ENCODE data around the gene PLEKHM1.

Gene PLEKHM1

GRCh38 chr17:45440161-45440778 is 50.3 kb downstream of the PLEKHM1 start:
- no peak for DNase-seq

GRCh38 chr17:45438931-45439610 is 51.5 kb downstream of the PLEKHM1 start:
- DNase-seq, result no peak

GRCh38 chr17:45437465-45438283 is 52.8 kb downstream of the PLEKHM1 start:
- DNase-seq, result no peak

- DNase-seq, result no peak
Measured at GRCh38 chr17:45436625-45437464, 53.7 kb downstream of the PLEKHM1 start.

- DNase-seq, result no peak
Measured at GRCh38 chr17:45436161-45436560, 54.4 kb downstream of the PLEKHM1 start.

DNA sequence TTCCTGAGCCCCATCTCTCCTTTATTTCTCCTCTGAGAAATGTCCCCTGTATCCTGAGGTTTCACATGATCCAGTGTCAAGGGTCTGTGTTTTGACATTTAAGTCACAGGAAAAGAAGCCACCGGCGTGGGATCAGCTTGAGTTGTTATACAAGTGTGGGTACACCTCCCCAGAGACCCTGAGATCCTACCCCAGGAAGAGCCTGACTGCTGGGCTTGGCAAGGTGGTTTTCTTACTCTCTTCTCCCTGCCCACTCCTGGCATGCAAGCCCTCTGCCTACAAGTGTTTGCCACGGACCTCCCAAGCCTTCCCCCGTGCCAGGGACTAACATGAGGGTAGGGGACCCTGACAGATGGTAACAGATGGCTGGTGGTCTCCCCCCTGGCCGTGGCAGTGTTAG is 55.0 kb downstream of the PLEKHM1 start:
- no peak for DNase-seq

GRCh38 chr17:45433159-45433535 is 57.4 kb downstream of the PLEKHM1 start:
- no peak for DNase-seq

- DNase-seq, result no peak
Measured at GRCh38 chr17:45432405-45433158, 57.9 kb downstream of the PLEKHM1 start, which contains the start of gene ARHGAP27. ARHGAP27 (minus strand) TSS chr17:45432870; CDS start chr17:45430279, 2,591 bp downstream.

DNA sequence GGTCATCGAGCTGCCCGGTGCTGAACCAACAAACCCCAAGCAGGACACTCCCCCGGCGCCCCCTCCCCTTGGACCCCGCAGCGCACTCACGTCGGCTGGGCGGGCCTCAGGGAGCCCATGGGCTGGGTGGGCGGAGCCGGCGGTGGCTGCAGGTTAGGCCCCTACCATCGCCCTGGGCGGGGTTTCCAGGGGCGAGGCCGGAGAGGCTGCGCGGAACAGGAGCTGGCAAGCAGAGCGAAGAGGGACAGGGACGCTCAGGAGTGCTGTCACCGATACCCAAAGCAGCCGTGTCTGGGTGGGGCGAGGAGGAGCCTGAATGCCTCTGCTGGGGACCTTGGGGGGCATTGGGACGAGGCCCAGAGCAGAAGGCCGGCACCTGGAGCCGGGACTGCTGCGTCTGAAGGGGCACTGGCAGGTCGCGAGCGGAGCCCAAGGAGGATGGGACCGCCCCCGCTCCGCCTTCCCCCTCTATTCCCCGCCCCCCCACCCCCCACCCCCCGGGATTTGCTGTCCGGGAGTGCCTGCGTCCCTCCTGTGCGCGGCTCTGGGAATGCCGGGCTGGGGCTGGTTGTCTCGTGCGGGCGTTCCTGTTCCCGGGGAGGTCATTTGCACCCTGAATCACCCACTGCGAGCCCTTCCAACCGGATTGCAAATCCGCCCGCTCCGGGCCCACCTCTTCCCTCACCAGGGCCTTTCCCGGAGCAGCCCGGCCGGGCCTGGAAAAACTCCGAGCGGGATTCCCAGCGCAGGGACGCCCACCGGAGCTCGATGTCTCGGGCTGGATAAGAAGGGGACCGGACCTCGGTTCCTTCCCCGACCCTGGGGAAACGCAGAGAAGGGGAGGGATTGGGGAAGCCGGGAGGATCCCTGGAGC is 58.8 kb downstream of the PLEKHM1 start:
- peak; percentile 44 for DNase-seq

DNA sequence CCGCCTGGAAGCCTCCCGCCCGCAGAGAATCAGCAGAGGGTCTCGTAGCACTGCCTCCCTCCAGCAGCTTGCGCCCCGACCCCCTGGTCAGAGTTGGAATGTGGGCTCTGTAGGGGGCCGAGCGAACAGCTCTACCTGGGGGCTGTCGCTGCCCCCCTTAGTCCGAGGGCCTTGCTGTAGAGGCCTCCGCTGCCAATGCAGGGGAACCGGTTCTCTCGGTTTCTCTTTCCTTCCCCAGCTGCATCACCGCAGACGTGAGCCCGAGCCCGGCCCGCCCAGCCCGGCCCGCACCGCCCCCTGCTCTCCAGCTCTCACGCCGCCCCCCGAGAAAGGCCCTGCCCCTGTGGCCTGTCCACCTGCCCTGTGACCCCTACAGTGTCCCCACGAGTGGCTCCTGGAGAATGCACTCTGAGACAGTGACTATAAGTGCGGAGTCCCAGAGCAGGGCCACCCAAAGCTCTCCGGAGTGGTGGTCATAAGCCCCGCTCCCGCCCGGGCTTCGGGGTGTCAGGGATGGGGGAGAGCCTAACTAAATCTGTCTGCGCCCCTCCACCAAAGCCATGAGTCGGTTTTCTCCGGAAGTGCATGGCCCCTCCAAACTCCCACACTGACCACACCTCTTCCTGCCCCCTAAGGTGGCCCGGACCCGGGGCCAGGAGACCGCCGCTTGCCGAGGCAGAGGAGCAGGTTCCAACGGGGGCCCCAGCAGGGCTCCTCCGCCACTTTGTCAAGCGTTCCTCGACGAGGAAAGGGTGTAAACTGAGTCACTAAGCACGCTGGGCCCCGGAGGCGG is 59.6 kb downstream of the PLEKHM1 start:
- DNase-seq, result no peak

GRCh38 chr17:45430006-45430737 is 60.3 kb downstream of the PLEKHM1 start:
- DNase-seq, result no peak

- no peak for DNase-seq
Measured at GRCh38 chr17:45429339-45430005, 61.0 kb downstream of the PLEKHM1 start.

GRCh38 chr17:45428931-45429338 is 61.6 kb downstream of the PLEKHM1 start:
- no peak for DNase-seq

GRCh38 chr17:45428050-45428617 is 62.4 kb downstream of the PLEKHM1 start:
- DNase-seq, result peak; percentile 73

GRCh38 chr17:45427181-45427835 is 63.2 kb downstream of the PLEKHM1 start:
- DNase-seq, result no peak

DNA sequence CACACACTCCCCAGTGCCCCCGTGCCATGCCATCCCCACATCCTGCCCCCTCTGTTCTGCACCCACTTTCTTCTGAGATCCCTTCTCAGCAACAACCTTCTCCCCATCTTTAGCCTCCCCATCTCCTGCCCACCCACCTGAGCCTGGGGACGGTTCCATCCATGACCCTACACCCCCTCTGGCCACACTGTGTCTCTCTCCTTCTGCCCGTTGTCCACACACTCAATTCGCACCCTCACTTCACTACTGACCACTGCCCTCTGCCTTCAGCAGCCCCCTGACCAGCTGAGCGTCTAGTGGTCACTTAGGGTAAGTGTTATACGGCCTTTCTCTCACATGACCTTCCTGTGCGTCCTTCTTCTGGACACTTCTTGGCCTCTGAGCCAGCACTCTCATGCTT is 64.0 kb downstream of the PLEKHM1 start:
- DNase-seq, result no peak

- no peak for DNase-seq
Measured at GRCh38 chr17:45425984-45426413, 64.5 kb downstream of the PLEKHM1 start.
